Kidney glomerular epithelial cell (primary cell): Measurements from ENCODE around the gene QSOX2.

Source experiments
- DNase-seq: peaks from one replicate; lab custom pipeline; 2025; lab: John Stamatoyannopoulos, UW

Gene QSOX2

DNA sequence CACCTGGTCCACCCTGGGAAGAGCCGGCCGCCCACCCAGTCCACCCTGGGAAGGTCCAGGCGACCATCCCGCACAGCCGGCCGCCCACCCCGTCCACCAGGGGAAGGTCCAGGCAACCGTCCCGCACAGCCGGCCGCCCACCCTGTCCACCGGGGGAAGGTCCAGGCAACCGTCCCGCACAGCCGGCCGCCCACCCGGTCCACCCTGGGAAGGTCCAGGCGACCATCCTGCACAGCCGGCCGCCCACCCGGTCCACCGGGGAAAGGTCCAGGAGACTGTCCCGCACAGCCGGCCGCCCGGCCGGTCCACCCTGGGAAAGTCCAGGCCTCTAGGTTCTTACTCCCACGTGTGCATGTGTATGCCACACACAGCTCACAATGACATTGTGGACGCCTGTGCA lies 6.7 kb upstream of the QSOX2 start:
- DNase-seq = no peak

DNA sequence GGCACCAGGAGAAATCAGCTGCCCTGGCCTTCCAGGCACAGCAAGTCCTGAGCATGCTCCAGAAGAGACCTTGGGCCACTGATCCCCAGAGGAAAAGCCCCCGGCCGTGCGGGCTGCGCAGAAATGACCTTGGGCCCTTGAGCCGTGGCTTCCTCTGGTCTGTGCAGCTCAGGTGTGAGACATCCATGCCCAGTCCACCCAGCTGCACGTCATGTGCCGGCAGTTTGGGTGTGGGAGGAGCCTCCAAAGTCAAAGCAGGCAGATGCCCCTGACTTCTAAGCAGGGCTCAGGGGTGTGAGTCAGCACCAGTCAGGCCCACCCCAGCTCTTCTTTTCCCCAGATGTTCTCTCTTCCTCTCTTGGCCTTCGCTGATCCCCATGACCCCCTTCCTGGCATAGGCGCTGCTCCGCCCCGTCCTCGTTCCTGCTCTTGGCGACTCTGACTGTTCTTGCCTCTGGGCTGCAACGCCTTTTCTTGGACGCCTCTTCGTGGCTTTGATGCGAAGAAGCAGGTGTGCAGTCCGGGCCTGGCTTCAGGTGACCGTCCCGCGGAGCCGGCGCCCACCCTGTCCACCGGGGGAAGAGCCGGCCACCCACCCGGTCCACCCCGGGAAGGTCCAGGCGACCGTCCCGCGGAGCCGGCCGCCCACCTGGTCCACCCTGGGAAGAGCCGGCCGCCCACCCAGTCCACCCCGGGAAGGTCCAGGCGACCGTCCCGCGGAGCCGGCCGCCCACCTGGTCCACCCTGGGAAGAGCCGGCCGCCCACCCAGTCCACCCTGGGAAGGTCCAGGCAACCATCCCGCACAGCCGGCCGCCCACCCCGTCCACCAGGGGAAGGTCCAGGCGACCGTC lies 5.9 kb upstream of the QSOX2 start:
- no peak for DNase-seq

DNA sequence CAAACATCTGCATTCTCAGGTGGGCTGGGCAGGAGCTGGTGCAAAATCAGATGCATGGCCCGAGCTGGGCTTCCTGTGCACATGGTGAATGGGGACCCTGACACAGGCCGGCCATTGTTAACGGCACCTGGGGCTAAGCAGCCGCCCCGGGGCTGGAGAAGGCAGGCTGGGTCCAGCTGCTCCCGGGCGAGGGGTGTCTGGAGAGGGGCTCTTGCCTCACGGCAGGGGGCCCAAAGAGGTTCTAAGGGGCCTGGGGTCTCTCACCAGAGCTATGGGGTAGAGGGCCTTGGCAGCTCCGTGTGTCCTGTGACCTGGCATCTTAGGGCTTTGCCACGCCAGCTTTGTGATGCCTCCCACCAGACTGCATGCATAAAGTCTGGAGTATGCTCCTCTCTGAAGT lies 5.1 kb upstream of the QSOX2 start:
- no peak for DNase-seq

DNA sequence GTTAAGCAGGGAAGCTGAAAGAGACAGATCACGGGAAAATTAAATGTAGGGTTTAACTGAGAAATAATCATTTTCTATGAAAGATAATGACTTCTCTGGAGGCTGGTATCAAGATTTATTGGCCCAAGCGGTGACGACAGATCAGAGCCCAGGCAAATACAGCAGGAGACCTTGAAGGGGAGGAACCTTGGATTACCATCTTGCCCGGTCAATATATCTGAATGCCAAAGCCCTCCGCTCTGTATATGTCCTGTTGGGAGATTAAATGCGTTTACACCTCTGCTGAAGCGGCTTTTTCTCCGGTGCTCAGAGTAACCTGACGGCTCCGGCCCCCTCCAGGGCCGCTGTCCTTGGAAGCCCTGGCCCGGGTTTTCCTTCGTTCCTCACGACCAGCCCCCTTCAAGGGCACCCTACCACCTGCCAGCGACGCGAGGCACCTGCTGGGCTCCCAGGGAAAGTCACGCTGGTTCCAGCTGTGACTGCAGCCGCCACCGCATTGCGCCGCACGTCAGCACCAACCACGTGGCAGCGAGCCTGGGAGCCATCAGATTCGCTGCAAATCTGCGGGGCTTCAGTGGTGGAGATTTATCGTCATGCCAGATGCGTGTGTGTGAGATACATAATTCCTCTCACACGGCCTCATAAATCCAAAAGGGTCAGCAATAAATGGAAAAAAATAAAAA lies 4.4 kb upstream of the QSOX2 start:
- no peak for DNase-seq

DNA sequence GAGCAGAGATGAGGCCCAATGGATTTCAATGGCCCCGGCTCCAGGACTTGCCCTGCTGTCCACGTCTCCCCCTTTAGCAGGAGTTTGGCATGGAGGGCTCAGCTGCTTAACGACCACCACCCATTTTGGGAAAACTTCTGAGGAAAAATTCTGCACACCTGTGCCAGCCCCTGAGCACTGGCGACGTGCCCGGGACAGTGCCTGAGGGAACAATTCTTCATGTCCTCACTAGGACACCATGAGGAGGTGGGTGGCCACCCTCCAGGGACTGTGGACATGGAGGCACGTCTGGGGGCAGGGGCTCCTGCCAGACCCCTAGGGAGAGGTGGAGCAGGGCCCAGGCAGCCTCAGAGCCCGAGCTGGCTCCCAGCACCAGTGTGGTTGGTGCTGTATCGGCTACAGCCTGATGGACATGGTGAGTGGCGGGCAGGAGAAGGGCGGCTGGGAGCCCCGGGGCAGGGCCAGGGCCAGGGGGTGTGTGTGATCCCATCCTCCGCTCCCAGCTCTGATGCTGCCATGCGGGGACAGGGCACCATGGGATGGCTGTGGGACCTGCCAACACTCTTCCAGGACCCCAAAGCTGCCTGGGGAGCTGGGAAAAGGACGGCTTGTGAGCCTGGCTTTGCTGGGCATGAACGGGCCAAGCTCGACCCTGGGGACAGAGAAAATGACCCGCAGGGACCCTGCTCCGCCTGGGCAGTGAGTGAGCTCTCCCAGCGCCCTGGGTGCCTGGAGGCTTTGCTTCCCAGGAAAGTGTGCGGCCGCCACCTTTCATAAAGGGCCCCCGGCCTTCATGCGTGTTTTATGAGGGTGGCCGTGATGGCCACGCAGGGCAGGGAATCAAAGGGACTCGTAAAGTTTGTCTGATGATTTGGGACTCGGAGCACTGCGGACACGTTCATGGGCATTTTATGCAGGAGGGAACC lies 3.6 kb upstream of the QSOX2 start:
- no peak for DNase-seq

- no peak for DNase-seq
Observed at GRCh38 chr9:136247947-136248637, 2.5 kb upstream of the QSOX2 start.

GRCh38 chr9:136247551-136247916 lies 1.9 kb upstream of the QSOX2 start:
- DNase-seq = no peak

DNA sequence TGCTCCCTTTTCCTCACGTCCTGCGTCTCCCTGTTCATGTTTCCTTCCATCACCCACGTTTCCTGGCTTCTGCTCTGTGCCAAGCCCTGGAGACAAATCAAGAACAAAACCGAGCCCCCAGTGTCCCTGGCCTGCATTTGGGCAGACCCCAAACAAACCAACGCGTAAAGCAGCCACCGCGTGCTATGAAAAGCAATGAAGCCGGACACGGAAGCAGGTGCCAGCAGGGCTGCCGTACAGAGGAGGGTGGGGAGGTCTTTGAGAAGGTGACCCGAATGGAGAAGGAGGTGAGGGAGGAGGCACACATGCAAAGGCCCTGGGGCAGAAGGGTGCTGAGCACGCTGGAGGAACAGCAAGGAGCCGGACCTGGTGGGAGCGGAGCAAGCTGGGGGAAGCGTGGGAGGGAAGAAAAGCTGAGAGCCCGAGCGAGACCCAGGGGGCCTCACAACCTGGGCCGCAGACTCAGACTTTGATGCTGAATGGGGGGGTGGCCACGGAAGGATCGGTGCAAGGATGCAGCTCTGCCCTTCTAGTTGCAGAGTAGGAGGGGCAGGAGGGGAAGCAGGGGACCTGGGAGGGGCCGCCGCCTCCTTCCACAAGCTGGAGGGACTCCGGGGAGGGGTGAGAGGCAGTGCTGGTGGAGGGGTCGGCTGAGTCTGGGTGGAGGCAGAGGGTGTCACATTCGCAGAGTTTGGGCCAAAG lies 1.4 kb upstream of the QSOX2 start:
- DNase-seq = no peak

DNA sequence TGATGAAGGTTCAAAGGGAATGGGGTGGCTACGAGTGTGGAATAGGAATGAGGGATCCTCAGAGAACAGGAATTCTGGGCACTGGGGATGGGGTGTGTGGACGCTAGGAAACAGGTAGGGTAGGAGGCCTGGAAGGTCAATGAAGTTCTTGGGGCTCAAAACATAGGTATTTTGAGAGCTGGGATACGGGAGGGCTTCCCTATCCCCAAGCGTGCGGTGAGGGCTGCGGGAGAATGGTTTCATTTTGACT lies 718 bp downstream of the QSOX2 start:
- DNase-seq = no peak

GRCh38 chr9:136244122-136244968 lies 1.3 kb downstream of the QSOX2 start:
- DNase-seq = peak; percentile 8

GRCh38 chr9:136243631-136244030 lies 2.0 kb downstream of the QSOX2 start:
- DNase-seq = no peak

- DNase-seq = no peak
Observed at GRCh38 chr9:136242918-136243525, 2.6 kb downstream of the QSOX2 start.

DNA sequence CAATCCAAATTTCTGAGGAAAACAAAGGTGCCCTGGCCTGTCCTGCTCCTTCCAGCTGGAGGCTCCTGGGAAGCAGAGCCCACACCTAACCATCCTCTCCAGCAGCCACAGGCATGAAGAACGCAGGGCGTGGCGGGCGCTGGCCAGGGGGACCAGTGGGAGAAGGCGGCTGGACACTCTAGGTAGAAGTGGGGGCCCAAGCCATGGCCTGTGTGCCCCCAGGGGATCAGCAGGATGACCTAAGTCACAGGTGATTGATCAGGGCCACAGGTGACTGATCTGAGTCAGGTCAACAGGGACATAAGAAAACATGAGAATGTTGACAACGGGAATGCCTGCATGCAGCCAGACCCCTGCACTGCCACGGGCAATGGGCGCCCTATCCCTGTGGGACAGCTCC lies 3.4 kb downstream of the QSOX2 start:
- DNase-seq = no peak

GRCh38 chr9:136241542-136241941 lies 4.1 kb downstream of the QSOX2 start:
- no peak for DNase-seq

- DNase-seq = no peak
Observed at GRCh38 chr9:136240941-136241340, 4.7 kb downstream of the QSOX2 start.

GRCh38 chr9:136239983-136240330 lies 5.7 kb downstream of the QSOX2 start:
- DNase-seq = no peak

- no peak for DNase-seq
Observed at GRCh38 chr9:136239135-136239982, 6.3 kb downstream of the QSOX2 start.

GRCh38 chr9:136238342-136238732 lies 7.3 kb downstream of the QSOX2 start:
- DNase-seq = no peak
